NB4 (cell line): Measurements from ENCODE around the gene CECR2.

ENCODE experiments used
- CTCF ChIP-seq: IDR thresholded peaks from one replicate; pipeline ENCODE4 v1.5.1; 2012; ENCODE audit warnings: low read depth, low read length
- POLR2A ChIP-seq: IDR thresholded peaks from 2 replicates; pipeline ENCODE4 v1.6.1; 2011; ENCODE audit warnings: mild to moderate bottlenecking; ENCODE audit not compliant: insufficient read length; ENCODE audit errors: extremely low read depth

GRCh38 chr22:17434856-17435255 lies 65.6 kb downstream of the CECR2 start:
- TF ChIP-seq CTCF (no peak), POLR2A (no peak)
